GM23248 (cell line): ENCODE data around the gene HDAC4.

Source experiments
- EZH2 ChIP-seq: fragments of 200-600 bp; sonication (generic); IDR thresholded peaks from 2 replicates; pipeline ENCODE4 v1.6.1; 2018; ENCODE audit warnings: antibody characterized with exemption, mild to moderate bottlenecking; ENCODE audit not compliant: insufficient read depth, poor library complexity, severe bottlenecking
- EZH2phosphoT487 ChIP-seq: fragments of 200-600 bp; sonication (generic); IDR thresholded peaks from 2 replicates; pipeline ENCODE4 v1.6.1; 2018; ENCODE audit warnings: antibody characterized with exemption, moderate library complexity, mild to moderate bottlenecking, low read depth; ENCODE audit not compliant: insufficient read depth

DNA sequence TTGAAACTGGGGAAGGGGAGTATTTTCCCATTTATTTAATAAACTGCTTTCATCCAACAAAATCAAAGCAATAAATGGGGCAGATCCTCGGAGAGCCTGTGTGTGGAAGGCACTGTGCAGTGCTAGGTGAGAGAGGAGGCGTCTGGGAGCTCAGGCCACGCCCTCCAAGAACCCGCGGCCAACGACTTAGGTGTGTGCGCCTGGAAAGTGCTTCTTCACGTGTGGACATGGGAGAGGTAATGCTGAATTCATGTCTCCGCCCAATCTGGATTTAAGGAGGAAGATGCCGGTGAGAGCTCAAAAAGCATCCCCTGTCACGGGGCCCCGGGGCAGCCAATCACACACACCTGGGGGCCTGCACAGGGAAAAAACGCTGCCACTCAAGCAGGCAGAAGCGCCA is 77.4 kb downstream of the HDAC4 start:
- TF ChIP-seq EZH2 (no peak), EZH2phosphoT487 (no peak)
